ENCODE data around the gene GNAL.

DNA sequence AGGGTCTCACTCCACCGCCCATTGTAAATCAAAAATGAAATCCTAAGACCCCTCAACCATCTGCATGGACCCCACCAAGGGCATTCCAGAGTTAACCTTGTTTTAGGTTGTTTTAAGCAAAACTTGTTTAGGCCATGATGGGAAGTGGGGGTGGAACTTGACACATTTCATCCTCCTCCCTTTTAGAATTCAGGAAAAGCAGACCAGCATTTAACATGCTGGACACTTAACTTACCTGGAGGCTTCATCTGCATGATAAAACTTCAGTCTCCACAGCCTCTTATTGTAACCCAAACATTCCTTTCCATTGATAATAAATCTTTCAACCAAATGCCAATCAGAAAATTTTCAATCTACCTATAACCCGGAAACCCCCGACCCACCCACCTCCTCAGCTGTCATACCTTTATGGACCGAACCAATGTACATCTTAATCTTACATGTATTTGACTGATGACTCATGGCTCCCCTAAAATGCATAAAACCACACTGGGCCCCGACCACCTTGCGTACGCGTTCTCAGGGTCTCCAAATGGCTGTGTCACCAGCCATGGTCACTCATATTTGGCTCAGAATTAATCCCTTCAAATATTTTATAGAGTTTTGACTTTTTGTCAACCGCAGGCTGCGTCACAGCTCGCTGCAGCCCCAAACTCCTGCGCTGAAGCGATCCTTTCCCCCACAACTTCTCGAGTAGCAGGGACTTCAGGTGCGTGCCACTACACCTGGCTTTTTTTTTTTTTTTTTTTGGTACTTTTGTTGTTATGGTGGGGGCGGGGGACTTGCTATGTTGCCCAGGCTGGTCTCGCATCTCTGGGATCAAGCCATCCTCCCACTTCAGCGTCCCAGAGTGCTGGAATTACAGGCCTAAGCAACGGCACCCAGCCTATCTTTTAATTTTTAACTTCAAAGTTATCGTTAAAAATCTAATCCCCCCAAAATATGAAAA, 218.1 kb downstream of the GNAL start:
- TF ChIP-seq, protein P1, sequence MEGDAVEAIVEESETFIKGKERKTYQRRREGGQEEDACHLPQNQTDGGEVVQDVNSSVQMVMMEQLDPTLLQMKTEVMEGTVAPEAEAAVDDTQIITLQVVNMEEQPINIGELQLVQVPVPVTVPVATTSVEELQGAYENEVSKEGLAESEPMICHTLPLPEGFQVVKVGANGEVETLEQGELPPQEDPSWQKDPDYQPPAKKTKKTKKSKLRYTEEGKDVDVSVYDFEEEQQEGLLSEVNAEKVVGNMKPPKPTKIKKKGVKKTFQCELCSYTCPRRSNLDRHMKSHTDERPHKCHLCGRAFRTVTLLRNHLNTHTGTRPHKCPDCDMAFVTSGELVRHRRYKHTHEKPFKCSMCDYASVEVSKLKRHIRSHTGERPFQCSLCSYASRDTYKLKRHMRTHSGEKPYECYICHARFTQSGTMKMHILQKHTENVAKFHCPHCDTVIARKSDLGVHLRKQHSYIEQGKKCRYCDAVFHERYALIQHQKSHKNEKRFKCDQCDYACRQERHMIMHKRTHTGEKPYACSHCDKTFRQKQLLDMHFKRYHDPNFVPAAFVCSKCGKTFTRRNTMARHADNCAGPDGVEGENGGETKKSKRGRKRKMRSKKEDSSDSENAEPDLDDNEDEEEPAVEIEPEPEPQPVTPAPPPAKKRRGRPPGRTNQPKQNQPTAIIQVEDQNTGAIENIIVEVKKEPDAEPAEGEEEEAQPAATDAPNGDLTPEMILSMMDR (IDR thresholded peaks at IDR 0.05) = no peak
- TF ChIP-seq POLR2A (IDR thresholded peaks at IDR 0.05) = no peak

Measured in heart left ventricle (tissue), 13 donors.